GM12873 (cell line): ENCODE results near the gene AFF3.

Experiments used
- CTCF ChIP-seq: IDR thresholded peaks from 2 replicates; pipeline ENCODE4 v1.5.1; 2012; ENCODE audit warnings: low read depth, mild to moderate bottlenecking, moderate library complexity, low read length, control low read depth; ENCODE audit not compliant: insufficient read depth; ENCODE audit errors: missing control alignments

AFF3 gene

GRCh38 chr2:99846462-99847107, 295.8 kb downstream of the AFF3 start:
- TF ChIP-seq CTCF = no peak

- TF ChIP-seq CTCF = no peak
These were observed 297.1 kb downstream of the AFF3 start for GRCh38 chr2:99845296-99845695.

GRCh38 chr2:99842451-99842850, 299.9 kb downstream of the AFF3 start:
- no peak for TF ChIP-seq CTCF

- TF ChIP-seq CTCF = no peak
These were observed 300.6 kb downstream of the AFF3 start for GRCh38 chr2:99841749-99842148.

GRCh38 chr2:99840831-99841230, 301.6 kb downstream of the AFF3 start:
- TF ChIP-seq CTCF = no peak

GRCh38 chr2:99836690-99837605, 305.4 kb downstream of the AFF3 start:
- TF ChIP-seq CTCF = no peak

- no peak for TF ChIP-seq CTCF
These were observed 308.0 kb downstream of the AFF3 start for GRCh38 chr2:99834426-99834825.
